Kidney (tissue), 14 donors: ENCODE data around the gene OR5B2. TPM values are rescaled to one million over a fixed set of nuclear protein-coding genes. Genes with fewer than 3 reads are reported as not detected.
"Not testable (repeated sequence)": the region's sequence is repeated elsewhere in the genome, so short reads cannot be mapped to it uniquely, and the experiment has no call there.

Experiments used
- DNase-seq, 5 donors: peaks; one replicate each; pipeline ENCODE4 v3.0.0-alpha.2; 2013 to 2020
- FAIRE-seq: peaks from 2 replicates; lab custom pipeline; 2012; peaks lifted over from hg19 to GRCh38; lab: Jason Lieb, UNC
- H3K27ac ChIP-seq, 2 donors: one replicate each; pipeline ENCODE4 v1.7.0; 2013; ENCODE audit warnings: low read depth in 2 of 2, low read length in 2 of 2, inconsistent platforms in 1 of 2
- H3K27me3 ChIP-seq: one replicate; pipeline ENCODE4 v1.7.1; 2013; ENCODE audit warnings: low read length, inconsistent platforms; ENCODE audit not compliant: control insufficient read depth, insufficient read depth
- H3K36me3 ChIP-seq, 3 donors: one replicate each; pipeline versions ENCODE4 v1.7.0 to v1.7.1; 2013; ENCODE audit warnings: low read length in 3 of 3, control low read depth in 1 of 3, inconsistent platforms in 1 of 3; ENCODE audit not compliant: insufficient read depth in 3 of 3, control insufficient read depth in 2 of 3
- H3K4me1 ChIP-seq, 3 donors: one replicate each; pipeline versions ENCODE4 v1.7.0 to v1.7.1; 2013; ENCODE audit warnings: low read length in 3 of 3, inconsistent platforms in 1 of 3, low read depth in 1 of 3; ENCODE audit not compliant: control insufficient read depth in 2 of 3, insufficient read depth in 2 of 3
- H3K4me3 ChIP-seq, 3 donors: one replicate each; pipeline versions ENCODE4 v1.7.0 to v1.8.1; 2013; ENCODE audit warnings: low read length in 3 of 3, control low read depth in 1 of 3, inconsistent platforms in 1 of 3
- H3K9ac ChIP-seq, 3 donors: one replicate each; pipeline versions ENCODE4 v1.7.0 to v1.7.1; 2013; ENCODE audit warnings: low read length in 3 of 3, control low read depth in 1 of 3, inconsistent platforms in 1 of 3
- H3K9me3 ChIP-seq, 3 donors: one replicate each; pipeline versions ENCODE4 v1.7.0 to v1.7.1; 2013; ENCODE audit warnings: low read length in 3 of 3, control low read depth in 1 of 3, inconsistent platforms in 1 of 3; ENCODE audit not compliant: control insufficient read depth in 2 of 3, insufficient read depth in 1 of 3
- intact Hi-C: fragments of 100-400 bp; cut with DNase I; formaldehyde crosslinking; loops from one replicate; pipeline ENCODE4 v1.11.1; 2022
- polyA plus RNA-seq: library from polyadenylated mRNA; stranded (reverse); fragments of 350-450 nt; fragmentation: Illumina TruSeq; extraction: RNeasy Lipid Tissue Mini Kit (QIAGEN cat#74804); gene quantifications from one replicate; pipeline ENCODE4 v1.2.3, GENCODE V29; 2014; ENCODE audit warnings: low read depth, low replicate concordance; ENCODE audit not compliant: insufficient read depth
- total RNA-seq: library from RNA; stranded (reverse); fragmentation: NEBNext Ultra II Directional; extraction: Animal tissue kit (Norgen Biotek cat#: 25700); gene quantifications from one replicate; pipeline ENCODE4 v1.2.1, GENCODE V29; 2021
- TF ChIP-seq, protein P1 (sequence below): IDR thresholded peaks from 3 replicates; pipeline ENCODE4 v1.5.1; 2012; ENCODE audit warnings: mild to moderate bottlenecking, moderate library complexity, borderline replicate concordance; ENCODE audit not compliant: insufficient read depth; ENCODE audit errors: extremely low read depth
- donor health status: control.
- donor health status: control.
- donor health status: control.
- donor health status: control.
- donor health status: control.
- donor health status: DM: yes; HTN: yes; CAD: no.
- donor health status: Normal renal cell carcinoma (clear cell type).

OR5B2 gene
- total and polyA plus RNA-seq, 2 donors from 2014 or later: not detected

DNA sequence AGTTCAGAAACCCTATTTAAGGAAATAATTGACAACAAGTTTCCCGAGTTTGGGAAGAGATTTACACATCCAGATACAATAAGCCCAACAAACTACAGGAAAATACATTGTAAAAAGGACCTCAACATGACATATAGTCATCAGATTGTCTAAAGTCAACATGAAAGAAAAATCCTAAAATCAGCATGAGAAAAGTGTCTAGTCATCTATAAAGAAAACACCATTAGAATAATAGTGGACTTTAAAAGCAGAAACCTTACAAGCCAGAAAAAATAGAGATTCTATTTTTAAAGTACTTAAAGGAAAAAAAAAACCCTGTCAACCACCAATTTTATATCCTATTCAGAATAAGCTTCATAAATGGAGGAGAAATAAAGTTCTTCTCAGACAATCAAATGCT is 1.4 kb upstream of the OR5B2 start:
- Histone ChIP-seq H3K4me1 (no peaks in the 10 kb centered on the region), H3K27ac (no peak overlapping the region), H3K36me3 (no peaks in the 10 kb centered on the region), H3K9ac (no peak overlapping the region), H3K27me3 (no peaks in the 10 kb centered on the region), H3K9me3 (peaks cover 0 to 4% (median 0%) of the 10 kb centered on the region in 3 donors), H3K4me3 (no peak overlapping the region)
- intact Hi-C loops: no loop called here
- TF ChIP-seq, protein P1, sequence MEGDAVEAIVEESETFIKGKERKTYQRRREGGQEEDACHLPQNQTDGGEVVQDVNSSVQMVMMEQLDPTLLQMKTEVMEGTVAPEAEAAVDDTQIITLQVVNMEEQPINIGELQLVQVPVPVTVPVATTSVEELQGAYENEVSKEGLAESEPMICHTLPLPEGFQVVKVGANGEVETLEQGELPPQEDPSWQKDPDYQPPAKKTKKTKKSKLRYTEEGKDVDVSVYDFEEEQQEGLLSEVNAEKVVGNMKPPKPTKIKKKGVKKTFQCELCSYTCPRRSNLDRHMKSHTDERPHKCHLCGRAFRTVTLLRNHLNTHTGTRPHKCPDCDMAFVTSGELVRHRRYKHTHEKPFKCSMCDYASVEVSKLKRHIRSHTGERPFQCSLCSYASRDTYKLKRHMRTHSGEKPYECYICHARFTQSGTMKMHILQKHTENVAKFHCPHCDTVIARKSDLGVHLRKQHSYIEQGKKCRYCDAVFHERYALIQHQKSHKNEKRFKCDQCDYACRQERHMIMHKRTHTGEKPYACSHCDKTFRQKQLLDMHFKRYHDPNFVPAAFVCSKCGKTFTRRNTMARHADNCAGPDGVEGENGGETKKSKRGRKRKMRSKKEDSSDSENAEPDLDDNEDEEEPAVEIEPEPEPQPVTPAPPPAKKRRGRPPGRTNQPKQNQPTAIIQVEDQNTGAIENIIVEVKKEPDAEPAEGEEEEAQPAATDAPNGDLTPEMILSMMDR: no peak
- FAIRE-seq (no peak), DNase-seq (no peak)

DNA sequence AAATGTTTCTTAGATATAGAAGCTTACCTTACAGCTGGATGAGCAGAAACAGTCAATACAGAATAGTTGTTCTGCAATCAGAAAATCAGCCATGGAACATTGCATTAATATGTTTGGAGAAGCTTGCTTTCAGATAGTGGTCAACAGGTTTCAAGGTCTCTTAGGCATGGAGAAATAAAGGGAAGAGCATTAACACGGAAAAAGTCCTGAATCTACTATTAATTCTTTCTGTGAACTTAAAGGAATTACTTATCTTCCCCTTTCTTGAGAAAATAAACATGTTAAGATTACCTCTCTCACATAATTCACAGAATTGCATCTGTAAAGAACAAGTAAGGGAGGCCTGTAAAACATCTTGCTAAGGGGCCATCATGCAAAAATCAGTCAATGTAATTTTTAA is 21.1 kb downstream of the OR5B2 start, which contains the start of gene OR5B3:
OR5B3 (minus strand) TSS at position 101 of the 400 bp plus-strand sequence. CDS start 3,465 bp downstream, outside the sequence.
- H3K4me3 ChIP-seq: no peak within 1 kb of the TSS
- no peaks in the 10 kb centered on the region for H3K27me3 ChIP-seq
- intact Hi-C loops: no loop called here
- no peaks in the 10 kb centered on the region for H3K4me1 ChIP-seq
- no peak within 1 kb of the TSS for H3K27ac ChIP-seq
- no peak for DNase-seq
- H3K9me3 ChIP-seq: peaks cover 0 to 3% (median 0%) of the 10 kb centered on the region in 3 donors
- no peak within 1 kb of the TSS for H3K9ac ChIP-seq
- FAIRE-seq: no peak
- no peaks in the 10 kb centered on the region for H3K36me3 ChIP-seq
- TF ChIP-seq, protein P1: no peak

DNA sequence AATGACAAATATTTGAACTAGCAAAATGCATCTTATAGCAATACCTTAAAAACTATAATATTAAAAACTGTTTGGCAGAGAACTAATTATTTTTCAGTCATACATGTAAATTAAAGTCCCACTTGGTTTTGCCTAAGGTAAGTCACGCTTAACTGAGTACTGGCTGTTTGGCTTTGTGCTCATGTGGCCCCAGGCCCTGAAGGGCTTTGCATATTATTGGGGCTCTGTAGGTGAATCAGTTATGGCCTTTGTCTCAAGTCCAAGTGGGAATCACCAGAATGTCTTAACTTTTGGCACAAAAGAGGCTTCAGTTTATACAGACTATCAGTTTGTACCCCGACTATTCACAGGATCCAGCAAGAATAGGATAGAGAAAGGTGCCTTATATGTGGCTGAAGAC is 28.3 kb downstream of the OR5B2 start:
- H3K4me3 ChIP-seq, H3K9ac ChIP-seq, H3K4me1 ChIP-seq, DNase-seq, H3K27me3 ChIP-seq, intact Hi-C loops, H3K36me3 ChIP-seq, H3K9me3 ChIP-seq, H3K27ac ChIP-seq: not testable (repeated sequence)
- peak; percentile 91 for FAIRE-seq

DNA sequence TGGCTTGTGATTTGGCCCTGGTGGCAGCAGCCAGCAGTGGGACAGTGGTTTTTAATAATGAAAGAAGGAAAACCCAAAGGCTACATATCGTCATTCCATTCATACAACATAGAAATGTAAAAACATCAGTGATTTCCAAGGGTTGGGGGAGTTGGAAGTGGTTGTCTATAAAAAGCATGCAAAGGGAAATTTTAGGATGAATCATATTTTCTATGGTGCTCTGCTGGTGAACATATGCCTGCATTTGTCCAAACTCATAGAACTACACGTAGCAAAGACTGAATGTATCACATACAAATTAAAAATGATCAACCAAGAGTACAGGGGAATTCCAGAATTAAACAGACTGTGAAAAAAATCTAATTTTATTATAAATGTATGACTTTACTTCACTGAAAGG is 32.3 kb downstream of the OR5B2 start:
- no peak overlapping the region for H3K4me3 ChIP-seq
- intact Hi-C loops: no loop called here
- H3K4me1 ChIP-seq: no peaks in the 10 kb centered on the region
- FAIRE-seq (no peak), DNase-seq (no peak)
- TF ChIP-seq, protein P1: no peak
- no peaks in the 10 kb centered on the region for H3K36me3 ChIP-seq
- H3K9ac ChIP-seq: no peak overlapping the region
- peaks cover 0 to 5% (median 0%) of the 10 kb centered on the region in 3 donors for H3K9me3 ChIP-seq
- no peak overlapping the region for H3K27ac ChIP-seq
- H3K27me3 ChIP-seq: no peaks in the 10 kb centered on the region
